ENCODE results near the gene LPCAT4. TPM values are rescaled to one million over a fixed set of nuclear protein-coding genes. Genes with fewer than 3 reads are reported as not detected.

Gene LPCAT4
- total and polyA plus RNA-seq, 9 of the 15 experiments (the other 6 are each of a cell fraction or from before 2014, with no cell fraction given) = 7.3 to 34.3 (median 14.4) TPM

- TF ChIP-seq BDP1 (IDR thresholded peaks at IDR 0.05; ENCODE audit: insufficient read depth, insufficient read length) (no peak), POLR2H (tag; IDR thresholded peaks at IDR 0.05; ENCODE audit: low read depth) (peak; percentile 88), CHD7 (IDR thresholded peaks at IDR 0.05; ENCODE audit: low read depth, low read length) (no peak), MEIS2 (IDR thresholded peaks at IDR 0.05; ENCODE audit: partially characterized antibody) (no peak), EZH2 (IDR thresholded peaks at IDR 0.05; ENCODE audit: borderline replicate concordance, low read depth, low read length) (no peak), NONO (IDR thresholded peaks at IDR 0.05; ENCODE audit: low read depth in 2 of 2, low read length in 1 of 2) (no peak), TRIM25 (IDR thresholded peaks at IDR 0.05; ENCODE audit: borderline replicate concordance) (no peak), ZNF583 (CRISPR knock-in tag; IDR thresholded peaks at IDR 0.05) (0 out of 2 replicates have a peak, but pooled peaks have one; percentile 51), ZSCAN29 (IDR thresholded peaks at IDR 0.05) (no peak), JUNB (CRISPR knock-in tag; conservative IDR thresholded peaks at IDR 0.05) (no peak), ZNF717 (CRISPR knock-in tag; IDR thresholded peaks at IDR 0.05) (no peak), FOXK2 (conservative IDR thresholded peaks at IDR 0.05 in 1 of 2, IDR thresholded peaks at IDR 0.05 in 1 of 2; ENCODE audit: low read depth in 2 of 2) (peak; percentile 77 to 82; a peak in 3 of 4 replicates), ZBTB43 (CRISPR knock-in tag; IDR thresholded peaks at IDR 0.05) (no peak)
These were observed 24.0 kb downstream of the LPCAT4 start, which contains the start of the genes NOP10 and NUTM1 (continued) for GRCh38 chr15:34342737-34343575.

Measured in K562 (cell line).